GM23248 (cell line): ENCODE data around the gene TWF2.

Source experiments
- EZH2 ChIP-seq: fragments of 200-600 bp; sonication (generic); IDR thresholded peaks from 2 replicates; pipeline ENCODE4 v1.6.1; 2018; ENCODE audit warnings: antibody characterized with exemption, mild to moderate bottlenecking; ENCODE audit not compliant: insufficient read depth, poor library complexity, severe bottlenecking
- EZH2phosphoT487 ChIP-seq: fragments of 200-600 bp; sonication (generic); IDR thresholded peaks from 2 replicates; pipeline ENCODE4 v1.6.1; 2018; ENCODE audit warnings: antibody characterized with exemption, moderate library complexity, mild to moderate bottlenecking, low read depth; ENCODE audit not compliant: insufficient read depth

DNA sequence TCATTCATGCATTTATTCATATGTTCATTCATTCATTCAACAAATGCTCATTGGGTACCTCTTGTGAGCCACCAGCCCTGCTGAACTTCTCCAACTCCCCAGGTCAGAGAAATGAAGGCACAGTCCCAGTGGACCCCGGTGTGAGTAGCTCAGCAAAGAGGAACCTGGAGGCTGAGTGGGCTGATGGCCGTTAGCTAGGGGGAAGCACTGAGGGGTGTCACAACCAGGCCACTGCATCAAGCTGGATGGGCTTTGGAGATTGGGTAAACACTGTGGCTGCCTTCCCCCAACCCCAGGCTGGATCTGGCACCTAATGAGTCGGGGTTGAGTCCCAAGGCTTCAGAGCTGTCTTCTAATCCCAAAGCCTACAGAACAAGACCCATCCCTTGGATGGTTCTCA, 53.1 kb downstream of the TWF2 start:
- TF ChIP-seq EZH2 (no peak), EZH2phosphoT487 (no peak)
